HepG2 (cell line): ENCODE results near the gene TXNIP. TPM values are rescaled to one million over a fixed set of nuclear protein-coding genes. Genes with fewer than 3 reads are reported as not detected.

ENCODE experiments used
- AGO1 ChIP-seq: fragments of 200-400 bp; formaldehyde crosslinking; IDR thresholded peaks from 2 replicates; pipeline ENCODE4 v1.6.1; 2017; ENCODE audit warnings: mild to moderate bottlenecking, low read depth, low read length, moderate library complexity; ENCODE audit not compliant: poor library complexity, severe bottlenecking
- BCLAF1 ChIP-seq: fragments of 450-650 bp; IDR thresholded peaks from 2 replicates; pipeline ENCODE4 v1.6.1; 2017; ENCODE audit warnings: mild to moderate bottlenecking
- CBX1 ChIP-seq: IDR thresholded peaks from one replicate; pipeline ENCODE4 v1.6.1; 2016; ENCODE audit warnings: antibody characterized with exemption, low read depth
- FOXO1 ChIP-seq: sonication (generic); formaldehyde crosslinking; IDR thresholded peaks from 2 replicates; pipeline ENCODE4 v1.4.0; 2020; ENCODE audit warnings: missing genetic modification reagents
- FOXP4 ChIP-seq: sonication (generic); formaldehyde crosslinking; IDR thresholded peaks from 2 replicates; pipeline ENCODE4 v1.4.0; 2020; ENCODE audit warnings: missing genetic modification reagents
- NFYB ChIP-seq: sonication (generic); formaldehyde crosslinking; IDR thresholded peaks from 2 replicates; pipeline ENCODE4 v1.4.0; 2020; ENCODE audit warnings: missing genetic modification reagents
- NR2F6 ChIP-seq, 2 experiments: IDR thresholded peaks; 2 replicates each; pipeline ENCODE4 v1.6.1; 2016; ENCODE audit warnings: antibody characterized with exemption in 1 of 2, mild to moderate bottlenecking in 1 of 2
- PRMT3 ChIP-seq: sonication (generic); formaldehyde crosslinking; IDR thresholded peaks from 2 replicates; pipeline ENCODE4 v1.8.1; 2022; ENCODE audit warnings: low read depth, mild to moderate bottlenecking, moderate library complexity, missing genetic modification reagents, borderline replicate concordance
- RXRB ChIP-seq: IDR thresholded peaks from 2 replicates; pipeline ENCODE4 v1.6.1; 2016; ENCODE audit warnings: borderline replicate concordance, missing genetic modification reagents, missing compliant biosample characterization
- XBP1 ChIP-seq: sonication (generic); formaldehyde crosslinking; IDR thresholded peaks from 2 replicates; pipeline ENCODE4 v1.5.0; 2020; ENCODE audit warnings: missing genetic modification reagents
- ZBTB3 ChIP-seq: sonication (generic); formaldehyde crosslinking; IDR thresholded peaks from 2 replicates; pipeline ENCODE4 v1.4.0; 2020; ENCODE audit warnings: low read depth, mild to moderate bottlenecking, moderate library complexity, missing genetic modification reagents, borderline replicate concordance
- ZBTB4 ChIP-seq: sonication (generic); formaldehyde crosslinking; IDR thresholded peaks from 2 replicates; pipeline ENCODE4 v1.4.0; 2020; ENCODE audit warnings: missing genetic modification reagents, mild to moderate bottlenecking, borderline replicate concordance
- ZBTB43 ChIP-seq: sonication (generic); formaldehyde crosslinking; conservative IDR thresholded peaks from 2 replicates; pipeline ENCODE4 v1.4.0; 2020; ENCODE audit warnings: missing genetic modification reagents
- ZNF280B ChIP-seq: sonication (generic); formaldehyde crosslinking; IDR thresholded peaks from 2 replicates; pipeline ENCODE4 v1.5.0; 2020; ENCODE audit warnings: missing genetic modification reagents, mild to moderate bottlenecking, borderline replicate concordance
- ZNF562 ChIP-seq: sonication (generic); formaldehyde crosslinking; IDR thresholded peaks from 2 replicates; pipeline ENCODE4 v1.8.0; 2022; ENCODE audit warnings: missing genetic modification reagents, borderline replicate concordance
- ZNF619 ChIP-seq: sonication (generic); formaldehyde crosslinking; IDR thresholded peaks from 2 replicates; pipeline ENCODE4 v1.4.0; 2020; ENCODE audit warnings: mild to moderate bottlenecking, missing genetic modification reagents
- ZNF773 ChIP-seq: sonication (generic); formaldehyde crosslinking; IDR thresholded peaks from 2 replicates; pipeline ENCODE4 v1.4.0; 2020; ENCODE audit warnings: missing genetic modification reagents, borderline replicate concordance
- ZNF777 ChIP-seq: sonication (generic); formaldehyde crosslinking; IDR thresholded peaks from 2 replicates; pipeline ENCODE4 v1.4.0; 2020; ENCODE audit warnings: missing genetic modification reagents
- ZNF841 ChIP-seq: sonication (generic); formaldehyde crosslinking; IDR thresholded peaks from 2 replicates; pipeline ENCODE4 v1.8.1; 2023; ENCODE audit warnings: missing genetic modification reagents, borderline replicate concordance
- ZZZ3 ChIP-seq: sonication (generic); formaldehyde crosslinking; IDR thresholded peaks from 2 replicates; pipeline ENCODE4 v1.4.0; 2020; ENCODE audit warnings: missing genetic modification reagents, mild to moderate bottlenecking, borderline replicate concordance
- polyA plus RNA-seq, 8 experiments: library from polyadenylated mRNA; depleted of rRNA in 3 of 8; stranded (reverse) in 7 of 8; unstranded in 1 of 8; fragments of >200 nt; fragmentation: Illumina TruSeq in 4 of 8; extraction: Trizol in 4 of 8; gene quantifications; 2 replicates each; pipeline versions ENCODE4 v1.2.1 to v1.2.3, GENCODE V29; 2011 to 2016; ENCODE audit warnings: low read depth in 4 of 8, missing spikeins in 1 of 8, mixed read lengths in 1 of 8; ENCODE audit not compliant: insufficient read depth in 1 of 8
- total RNA-seq, 5 experiments: library from RNA; depleted of rRNA; stranded (reverse); fragments of >200 nt; fragmentation: Illumina TruSeq; extraction: Trizol; gene quantifications; 2 replicates each; pipeline ENCODE4 v1.2.3, GENCODE V29; 2016; ENCODE audit warnings: low read depth in 1 of 5

Gene TXNIP
- total and polyA plus RNA-seq, 2 of the 13 experiments (the other 11 are each of a cell fraction or from before 2014, with no cell fraction given): 24.4 to 237 TPM

GRCh38 chr1:146035048-146035423 is 38.7 kb upstream of the TXNIP start (continued):
- TF ChIP-seq ZNF777 (CRISPR knock-in tag) (no peak), XBP1 (CRISPR knock-in tag) (no peak), NR2F6 (IDR thresholded peaks at IDR 0.05) (no peak), NR2F6 (CRISPR knock-in tag; IDR thresholded peaks at IDR 0.05) (0 out of 2 replicates have a peak, but pooled peaks have one; percentile 23), ZNF619 (CRISPR knock-in tag) (no peak), RXRB (CRISPR knock-in tag) (no peak), ZBTB3 (CRISPR knock-in tag) (no peak), ZNF773 (CRISPR knock-in tag) (no peak), PRMT3 (CRISPR knock-in tag) (no peak), CBX1 (no peak), ZNF841 (CRISPR knock-in tag) (no peak), BCLAF1 (no peak), FOXP4 (CRISPR knock-in tag) (no peak), ZNF562 (CRISPR knock-in tag) (no peak), ZZZ3 (CRISPR knock-in tag) (no peak), ZBTB43 (CRISPR knock-in tag) (no peak), FOXO1 (CRISPR knock-in tag) (no peak), AGO1 (no peak), NFYB (CRISPR knock-in tag) (no peak), ZBTB4 (CRISPR knock-in tag) (no peak), ZNF280B (CRISPR knock-in tag) (no peak)
